Measurements from ENCODE around the gene NACC2. TPM values are rescaled to one million over a fixed set of nuclear protein-coding genes. Genes with fewer than 3 reads are reported as not detected.

NACC2 gene
- total RNA-seq, 4 donors from 2014 or later = 26.0 to 51.7 (median 43.5) TPM

DNA sequence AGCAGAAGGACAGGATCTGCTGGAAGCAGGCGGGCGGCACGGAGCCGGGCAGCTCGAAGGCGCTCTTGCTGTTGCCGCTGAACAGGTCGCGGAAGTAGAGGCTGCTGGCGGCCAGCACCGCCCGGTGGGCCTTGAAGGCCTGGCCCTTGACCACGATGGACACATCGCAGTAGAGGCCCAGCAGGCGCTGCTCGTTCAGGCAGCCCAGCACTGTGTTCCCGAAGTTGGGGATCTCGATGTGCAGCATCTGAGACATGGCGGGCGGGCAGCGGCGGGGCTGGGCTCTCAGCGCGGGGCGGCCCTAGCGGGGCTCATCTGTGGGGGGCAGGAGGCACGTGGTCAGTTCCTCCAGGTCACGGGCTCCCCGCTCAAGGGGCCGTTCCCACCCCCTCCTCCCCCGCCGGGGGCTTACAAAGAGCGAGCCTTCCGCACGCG is 44.8 kb downstream of the NACC2 start:
- Histone ChIP-seq H3K36me3 (peaks cover 0 to 21% of the 10 kb centered on the region in 2 donors), H3K9me3 (no peaks in the 10 kb centered on the region), H3K4me1 (peaks cover 25 to 41% of the 10 kb centered on the region in 2 donors), H3K27me3 (no peaks in the 10 kb centered on the region), H3K4me3 (no peak overlapping the region), H3K27ac (no peak overlapping the region)
- TF ChIP-seq POLR2A (IDR thresholded peaks at IDR 0.05) = no peak
- TF ChIP-seq, protein P1, sequence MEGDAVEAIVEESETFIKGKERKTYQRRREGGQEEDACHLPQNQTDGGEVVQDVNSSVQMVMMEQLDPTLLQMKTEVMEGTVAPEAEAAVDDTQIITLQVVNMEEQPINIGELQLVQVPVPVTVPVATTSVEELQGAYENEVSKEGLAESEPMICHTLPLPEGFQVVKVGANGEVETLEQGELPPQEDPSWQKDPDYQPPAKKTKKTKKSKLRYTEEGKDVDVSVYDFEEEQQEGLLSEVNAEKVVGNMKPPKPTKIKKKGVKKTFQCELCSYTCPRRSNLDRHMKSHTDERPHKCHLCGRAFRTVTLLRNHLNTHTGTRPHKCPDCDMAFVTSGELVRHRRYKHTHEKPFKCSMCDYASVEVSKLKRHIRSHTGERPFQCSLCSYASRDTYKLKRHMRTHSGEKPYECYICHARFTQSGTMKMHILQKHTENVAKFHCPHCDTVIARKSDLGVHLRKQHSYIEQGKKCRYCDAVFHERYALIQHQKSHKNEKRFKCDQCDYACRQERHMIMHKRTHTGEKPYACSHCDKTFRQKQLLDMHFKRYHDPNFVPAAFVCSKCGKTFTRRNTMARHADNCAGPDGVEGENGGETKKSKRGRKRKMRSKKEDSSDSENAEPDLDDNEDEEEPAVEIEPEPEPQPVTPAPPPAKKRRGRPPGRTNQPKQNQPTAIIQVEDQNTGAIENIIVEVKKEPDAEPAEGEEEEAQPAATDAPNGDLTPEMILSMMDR (IDR thresholded peaks at IDR 0.05 in 4 of 5, conservative IDR thresholded peaks at IDR 0.05 in 1 of 5) = no peak
- intact Hi-C loops (cut with DNase I; ENCODE audit: low total_unique reads) (no loop called here), in situ Hi-C loops (cut with MboI; ENCODE audit: low sequenced_read_pairs in 4 of 4) (no loop called here)
- no peak for ATAC-seq
- DNase-seq = no peak

DNA sequence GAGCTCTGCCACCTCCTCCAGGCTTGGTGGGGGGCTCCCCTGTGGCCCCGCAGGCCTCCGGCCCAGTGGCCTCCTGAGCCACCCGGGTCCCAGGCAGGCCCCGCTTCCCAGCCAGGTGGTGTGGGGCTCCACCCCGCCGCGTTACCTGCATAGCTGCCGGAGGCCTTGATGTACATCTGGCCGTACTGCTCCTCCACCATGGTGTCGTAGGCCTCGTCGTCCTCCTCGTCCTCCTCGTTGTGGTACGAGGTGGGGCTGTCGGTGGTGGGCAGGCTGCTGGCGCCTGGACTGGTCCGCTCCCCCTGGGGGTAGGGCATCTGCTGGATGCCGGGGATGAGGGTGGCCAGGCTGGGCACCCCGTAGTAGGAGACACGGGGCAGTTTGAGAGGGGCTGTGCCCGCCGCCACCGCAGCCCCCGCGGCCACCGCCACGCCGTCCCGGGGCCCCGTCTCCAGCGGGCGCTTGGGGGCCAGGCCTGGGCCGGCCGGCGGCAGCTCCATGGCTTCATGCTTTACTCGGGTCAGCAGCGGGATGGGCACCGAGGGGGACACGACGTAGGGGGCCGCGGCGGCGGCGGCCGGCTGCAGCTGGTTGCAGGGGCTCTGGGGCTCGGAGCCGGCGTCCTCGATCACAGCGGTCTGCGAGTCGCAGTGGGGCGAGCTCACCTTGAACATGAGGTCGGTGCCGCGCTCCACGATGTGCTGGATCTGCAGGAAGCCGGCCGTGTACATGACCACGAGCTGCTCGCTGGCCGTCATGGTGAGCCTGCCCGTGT is 45.4 kb downstream of the NACC2 start:
- Histone ChIP-seq H3K27me3 (no peaks in the 10 kb centered on the region), H3K4me3 (no peak overlapping the region), H3K27ac (no peak overlapping the region), H3K4me1 (peaks cover 25 to 37% of the 10 kb centered on the region in 2 donors), H3K36me3 (peaks cover 0 to 21% of the 10 kb centered on the region in 2 donors), H3K9me3 (no peaks in the 10 kb centered on the region)
- intact Hi-C loops (cut with DNase I; ENCODE audit: low total_unique reads) = no loop called here
- ATAC-seq (no peak), DNase-seq (no peak)
- in situ Hi-C loops (cut with MboI; ENCODE audit: low sequenced_read_pairs in 4 of 4) = no loop called here
- TF ChIP-seq POLR2A (IDR thresholded peaks at IDR 0.05) = no peak
- TF ChIP-seq, protein P1 (IDR thresholded peaks at IDR 0.05 in 4 of 5, conservative IDR thresholded peaks at IDR 0.05 in 1 of 5) = no peak

DNA sequence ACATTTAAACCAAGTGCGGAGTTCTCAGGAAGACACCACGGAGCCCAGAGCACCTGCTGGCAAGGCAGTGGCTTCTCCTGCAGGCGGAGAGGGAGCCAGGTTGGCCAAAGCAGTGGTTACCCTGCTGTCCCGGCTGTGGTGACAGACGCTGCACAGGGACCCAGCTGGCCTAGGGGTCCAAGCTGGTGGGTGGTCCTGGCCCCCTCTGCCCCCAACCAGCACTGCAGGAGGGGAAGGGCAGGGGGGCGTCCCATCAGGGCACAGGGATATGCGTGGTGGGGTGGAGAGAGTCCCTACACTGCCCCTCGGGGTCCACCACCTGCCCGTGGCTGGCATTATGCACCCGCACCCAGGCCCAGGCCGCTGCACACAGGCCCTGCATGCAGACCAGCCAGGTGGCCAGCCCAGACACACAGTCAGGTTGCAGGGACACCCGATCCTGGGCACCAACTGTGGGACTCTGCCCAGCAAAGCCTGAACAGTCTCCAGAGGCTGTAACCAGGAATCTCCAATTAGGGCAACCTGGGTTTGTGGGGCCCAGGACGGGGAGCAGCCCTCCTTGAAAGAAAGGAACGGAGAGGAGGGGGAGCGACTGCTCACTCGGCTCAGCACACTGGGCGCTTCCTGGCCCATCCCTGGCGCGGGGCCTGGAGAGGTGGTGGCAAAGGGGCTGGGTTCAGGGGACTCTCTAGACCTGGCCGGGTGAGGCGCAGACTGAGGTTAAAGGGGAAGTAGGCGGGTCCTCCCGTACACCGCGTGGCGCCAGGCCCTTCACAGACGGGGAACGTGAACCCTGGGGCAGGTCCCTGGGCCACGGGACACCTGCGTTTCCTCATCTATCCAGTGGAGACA is 46.3 kb downstream of the NACC2 start:
- no peak overlapping the region for H3K4me3 ChIP-seq
- DNase-seq (no peak), ATAC-seq (no peak)
- no peak for TF ChIP-seq POLR2A (IDR thresholded peaks at IDR 0.05)
- TF ChIP-seq, protein P1 (IDR thresholded peaks at IDR 0.05 in 4 of 5, conservative IDR thresholded peaks at IDR 0.05 in 1 of 5) = no peak
- peaks cover 0 to 21% of the 10 kb centered on the region in 2 donors for H3K36me3 ChIP-seq
- no peaks in the 10 kb centered on the region for H3K27me3 ChIP-seq
- no peaks in the 10 kb centered on the region for H3K9me3 ChIP-seq
- intact Hi-C loops (cut with DNase I; ENCODE audit: low total_unique reads) = no loop called here
- in situ Hi-C loops (cut with MboI; ENCODE audit: low sequenced_read_pairs in 4 of 4) = no loop called here
- H3K27ac ChIP-seq = no peak overlapping the region
- peaks cover 19 to 28% of the 10 kb centered on the region in 2 donors for H3K4me1 ChIP-seq

DNA sequence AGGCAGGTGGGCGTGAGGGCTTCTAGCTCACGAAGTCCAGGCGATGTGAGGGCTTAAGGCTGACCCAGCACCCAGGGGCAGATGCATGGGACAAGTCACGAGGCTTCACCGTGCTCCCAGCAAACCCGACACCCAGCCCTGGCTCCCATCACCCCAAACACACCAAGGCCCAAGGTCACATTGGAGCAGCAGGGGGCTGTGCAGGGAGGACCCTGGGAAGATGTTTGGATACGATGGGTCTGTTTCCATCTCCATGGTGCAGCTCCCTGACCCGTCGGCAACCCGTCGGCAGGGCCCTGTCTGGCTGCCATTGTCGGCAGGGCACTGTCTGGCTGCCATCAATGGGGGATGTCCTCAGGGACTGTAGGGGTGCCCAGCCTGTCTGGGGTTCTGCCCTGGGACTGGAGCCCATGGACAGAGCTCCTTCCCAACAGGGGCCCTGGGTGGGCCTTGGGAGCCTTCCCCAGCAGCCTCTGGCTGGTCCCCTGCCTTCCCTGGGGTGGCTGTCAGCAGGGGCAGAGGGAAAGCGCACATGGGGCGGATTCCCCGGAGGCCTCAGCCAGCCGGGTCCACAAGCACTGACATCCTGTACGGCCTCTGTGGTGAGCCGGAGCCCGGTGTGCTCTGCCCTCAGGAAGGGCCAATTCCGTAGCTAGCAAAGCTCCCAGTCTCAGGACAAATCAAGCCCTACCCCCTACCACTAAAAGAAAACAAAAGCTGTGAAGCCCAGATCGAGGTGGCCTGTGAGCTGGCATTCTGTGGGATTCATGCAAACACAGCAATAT is 47.1 kb downstream of the NACC2 start:
- H3K4me1 ChIP-seq = peaks cover 11 to 20% of the 10 kb centered on the region in 2 donors
- H3K27me3 ChIP-seq = no peaks in the 10 kb centered on the region
- DNase-seq = no peak
- H3K4me3 ChIP-seq = no peak overlapping the region
- no peak overlapping the region for H3K27ac ChIP-seq
- TF ChIP-seq POLR2A (IDR thresholded peaks at IDR 0.05) = no peak
- TF ChIP-seq, protein P1 (IDR thresholded peaks at IDR 0.05 in 4 of 5, conservative IDR thresholded peaks at IDR 0.05 in 1 of 5) = no peak
- H3K36me3 ChIP-seq = peaks cover 0 to 21% of the 10 kb centered on the region in 2 donors
- no peaks in the 10 kb centered on the region for H3K9me3 ChIP-seq
- ATAC-seq = no peak
- in situ Hi-C loops (cut with MboI; ENCODE audit: low sequenced_read_pairs in 4 of 4) = no loop called here
- intact Hi-C loops (cut with DNase I; ENCODE audit: low total_unique reads) = no loop called here

Data from gastrocnemius medialis (tissue), 4 donors.